ENCODE measurements around the gene DAAM2.

GRCh38 chr6:39777218-39777617 lies 15.0 kb upstream of the DAAM2 start:
- TF ChIP-seq EP300 (IDR thresholded peaks at IDR 0.05; ENCODE audit: borderline replicate concordance) (no peak), CEBPB (IDR thresholded peaks at IDR 0.05) (no peak), YY1 (IDR thresholded peaks at IDR 0.05; ENCODE audit: low read depth) (no peak), MAX (IDR thresholded peaks at IDR 0.05) (no peak), TEAD4 (IDR thresholded peaks at IDR 0.05) (no peak), REST (IDR thresholded peaks at IDR 0.05; ENCODE audit: low read depth) (no peak), TAF1 (IDR thresholded peaks at IDR 0.05; ENCODE audit: low read depth) (no peak), RAD21 (IDR thresholded peaks at IDR 0.05; ENCODE audit: low read depth) (no peak), TCF12 (IDR thresholded peaks at IDR 0.05; ENCODE audit: low read depth) (no peak), USF1 (IDR thresholded peaks at IDR 0.05) (no peak), EGR1 (IDR thresholded peaks at IDR 0.05) (no peak), ZBTB7A (IDR thresholded peaks at IDR 0.05; ENCODE audit: low read depth) (no peak), CREB1 (IDR thresholded peaks at IDR 0.05; ENCODE audit: low read depth) (no peak)
